Stimulated activated CD8-positive, alpha-beta memory T cell treated with anti-CD3 and anti-CD28 coated beads, Interleukin-7, amount 100 ng/mL, for 24 hours (primary cell): Measurements from ENCODE around the gene CUZD1.

Source experiments
- DNase-seq: peaks from one replicate; pipeline ENCODE4 v3.0.0-alpha.2; 2020; ENCODE audit warnings: low read depth

Gene CUZD1

GRCh38 chr10:122812751-122813150 is 32.9 kb downstream of the CUZD1 start:
- DNase-seq: no peak

- no peak for DNase-seq
These were observed 43.4 kb downstream of the CUZD1 start for GRCh38 chr10:122802282-122802681.

- DNase-seq: no peak
These were observed 46.9 kb downstream of the CUZD1 start for GRCh38 chr10:122798704-122799231.

GRCh38 chr10:122796796-122797195 is 48.9 kb downstream of the CUZD1 start:
- DNase-seq: no peak

GRCh38 chr10:122795924-122796323 is 49.7 kb downstream of the CUZD1 start:
- no peak for DNase-seq

GRCh38 chr10:122786269-122786668 is 59.4 kb downstream of the CUZD1 start:
- DNase-seq: no peak

GRCh38 chr10:122782911-122783310 is 62.7 kb downstream of the CUZD1 start:
- DNase-seq: no peak
